ENCODE measurements around the gene RANBP1. TPM values are rescaled to one million over a fixed set of nuclear protein-coding genes. Genes with fewer than 3 reads are reported as not detected.

RANBP1 gene
- total and polyA plus RNA-seq, 2 of the 13 experiments (the other 11 are each of a cell fraction or from before 2014, with no cell fraction given) = 181 to 492 TPM

DNA sequence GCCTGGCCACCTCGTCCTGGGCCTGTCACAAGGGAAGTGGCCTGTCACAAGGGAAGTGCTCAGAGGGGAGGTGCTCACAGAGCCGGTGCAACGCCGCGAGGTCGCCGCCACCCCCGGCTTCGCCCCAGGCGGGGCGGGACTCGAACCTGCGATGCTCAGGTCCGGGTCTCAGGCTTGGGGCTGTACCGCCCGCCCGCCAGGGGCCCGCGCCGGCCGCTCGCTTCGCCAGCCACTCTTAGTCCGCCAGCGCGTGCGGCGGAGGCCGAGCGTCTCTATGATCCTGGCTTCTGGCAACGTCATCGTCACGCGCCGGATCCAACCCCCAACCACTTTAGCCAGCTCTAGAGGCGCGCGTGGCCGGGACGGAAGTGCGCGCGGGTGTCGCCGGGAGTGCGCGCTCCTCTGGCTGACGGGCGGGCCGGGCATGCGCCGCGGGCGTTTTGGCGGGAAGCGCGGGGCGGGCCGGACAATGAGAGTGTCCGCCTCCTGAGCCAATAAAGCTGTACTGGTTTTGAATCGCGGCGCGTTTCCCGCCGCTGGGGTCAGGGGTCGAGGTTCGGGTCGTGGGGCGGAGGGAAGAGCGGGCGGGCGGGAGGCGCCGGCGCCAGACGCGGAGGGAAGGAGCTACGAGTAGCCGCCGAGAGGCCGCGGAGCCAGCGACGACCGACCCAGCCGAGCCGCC lies 1.2 kb downstream of the RANBP1 start, which contains the start of gene TRMT2A (continued):
- TF ChIP-seq, protein P1, sequence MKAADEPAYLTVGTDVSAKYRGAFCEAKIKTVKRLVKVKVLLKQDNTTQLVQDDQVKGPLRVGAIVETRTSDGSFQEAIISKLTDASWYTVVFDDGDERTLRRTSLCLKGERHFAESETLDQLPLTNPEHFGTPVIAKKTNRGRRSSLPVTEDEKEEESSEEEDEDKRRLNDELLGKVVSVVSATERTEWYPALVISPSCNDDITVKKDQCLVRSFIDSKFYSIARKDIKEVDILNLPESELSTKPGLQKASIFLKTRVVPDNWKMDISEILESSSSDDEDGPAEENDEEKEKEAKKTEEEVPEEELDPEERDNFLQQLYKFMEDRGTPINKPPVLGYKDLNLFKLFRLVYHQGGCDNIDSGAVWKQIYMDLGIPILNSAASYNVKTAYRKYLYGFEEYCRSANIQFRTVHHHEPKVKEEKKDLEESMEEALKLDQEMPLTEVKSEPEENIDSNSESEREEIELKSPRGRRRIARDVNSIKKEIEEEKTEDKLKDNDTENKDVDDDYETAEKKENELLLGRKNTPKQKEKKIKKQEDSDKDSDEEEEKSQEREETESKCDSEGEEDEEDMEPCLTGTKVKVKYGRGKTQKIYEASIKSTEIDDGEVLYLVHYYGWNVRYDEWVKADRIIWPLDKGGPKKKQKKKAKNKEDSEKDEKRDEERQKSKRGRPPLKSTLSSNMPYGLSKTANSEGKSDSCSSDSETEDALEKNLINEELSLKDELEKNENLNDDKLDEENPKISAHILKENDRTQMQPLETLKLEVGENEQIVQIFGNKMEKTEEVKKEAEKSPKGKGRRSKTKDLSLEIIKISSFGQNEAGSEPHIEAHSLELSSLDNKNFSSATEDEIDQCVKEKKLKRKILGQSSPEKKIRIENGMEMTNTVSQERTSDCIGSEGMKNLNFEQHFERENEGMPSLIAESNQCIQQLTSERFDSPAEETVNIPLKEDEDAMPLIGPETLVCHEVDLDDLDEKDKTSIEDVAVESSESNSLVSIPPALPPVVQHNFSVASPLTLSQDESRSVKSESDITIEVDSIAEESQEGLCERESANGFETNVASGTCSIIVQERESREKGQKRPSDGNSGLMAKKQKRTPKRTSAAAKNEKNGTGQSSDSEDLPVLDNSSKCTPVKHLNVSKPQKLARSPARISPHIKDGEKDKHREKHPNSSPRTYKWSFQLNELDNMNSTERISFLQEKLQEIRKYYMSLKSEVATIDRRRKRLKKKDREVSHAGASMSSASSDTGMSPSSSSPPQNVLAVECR (CRISPR knock-in tag; IDR thresholded peaks at IDR 0.05; ENCODE audit: borderline replicate concordance) = peak; percentile 96; the same call in 1 of the 2 replicates
- TF ChIP-seq HOXA9 (CRISPR knock-in tag; IDR thresholded peaks at IDR 0.05; ENCODE audit: borderline replicate concordance) (peak; percentile 81; the same call in 1 of the 2 replicates), PTBP1 (IDR thresholded peaks at IDR 0.05; ENCODE audit: low read depth, low read length, poor library complexity, severe bottlenecking) (no peak), ZBTB20 (CRISPR knock-in tag; IDR thresholded peaks at IDR 0.05; ENCODE audit: borderline replicate concordance, low read depth) (peak; percentile 60; the same call in 1 of the 2 replicates), NFYC (CRISPR knock-in tag; IDR thresholded peaks at IDR 0.05) (peak; percentile 67; the same call in 1 of the 2 replicates), SRY (CRISPR knock-in tag; IDR thresholded peaks at IDR 0.05) (peak; percentile 72; the same call in 1 of the 2 replicates), ZIK1 (CRISPR knock-in tag; IDR thresholded peaks at IDR 0.05; ENCODE audit: borderline replicate concordance, low read depth) (peak; percentile 94), ZNF430 (CRISPR knock-in tag; IDR thresholded peaks at IDR 0.05) (peak; percentile 85), SNAI1 (CRISPR knock-in tag; IDR thresholded peaks at IDR 0.05; ENCODE audit: borderline replicate concordance) (no peak), NCOA2 (CRISPR knock-in tag; IDR thresholded peaks at IDR 0.05) (no peak), ZBTB8A (CRISPR knock-in tag; IDR thresholded peaks at IDR 0.05; ENCODE audit: borderline replicate concordance, low read depth) (no peak)
- TF ChIP-seq, protein P2, sequence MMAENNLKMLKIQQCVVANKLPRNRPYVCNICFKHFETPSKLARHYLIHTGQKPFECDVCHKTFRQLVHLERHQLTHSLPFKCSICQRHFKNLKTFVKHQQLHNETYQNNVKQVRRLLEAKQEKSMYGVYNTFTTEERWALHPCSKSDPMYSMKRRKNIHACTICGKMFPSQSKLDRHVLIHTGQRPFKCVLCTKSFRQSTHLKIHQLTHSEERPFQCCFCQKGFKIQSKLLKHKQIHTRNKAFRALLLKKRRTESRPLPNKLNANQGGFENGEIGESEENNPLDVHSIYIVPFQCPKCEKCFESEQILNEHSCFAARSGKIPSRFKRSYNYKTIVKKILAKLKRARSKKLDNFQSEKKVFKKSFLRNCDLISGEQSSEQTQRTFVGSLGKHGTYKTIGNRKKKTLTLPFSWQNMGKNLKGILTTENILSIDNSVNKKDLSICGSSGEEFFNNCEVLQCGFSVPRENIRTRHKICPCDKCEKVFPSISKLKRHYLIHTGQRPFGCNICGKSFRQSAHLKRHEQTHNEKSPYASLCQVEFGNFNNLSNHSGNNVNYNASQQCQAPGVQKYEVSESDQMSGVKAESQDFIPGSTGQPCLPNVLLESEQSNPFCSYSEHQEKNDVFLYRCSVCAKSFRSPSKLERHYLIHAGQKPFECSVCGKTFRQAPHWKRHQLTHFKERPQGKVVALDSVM (CRISPR knock-in tag; IDR thresholded peaks at IDR 0.05) = peak; percentile 62
- TF ChIP-seq, protein P3, sequence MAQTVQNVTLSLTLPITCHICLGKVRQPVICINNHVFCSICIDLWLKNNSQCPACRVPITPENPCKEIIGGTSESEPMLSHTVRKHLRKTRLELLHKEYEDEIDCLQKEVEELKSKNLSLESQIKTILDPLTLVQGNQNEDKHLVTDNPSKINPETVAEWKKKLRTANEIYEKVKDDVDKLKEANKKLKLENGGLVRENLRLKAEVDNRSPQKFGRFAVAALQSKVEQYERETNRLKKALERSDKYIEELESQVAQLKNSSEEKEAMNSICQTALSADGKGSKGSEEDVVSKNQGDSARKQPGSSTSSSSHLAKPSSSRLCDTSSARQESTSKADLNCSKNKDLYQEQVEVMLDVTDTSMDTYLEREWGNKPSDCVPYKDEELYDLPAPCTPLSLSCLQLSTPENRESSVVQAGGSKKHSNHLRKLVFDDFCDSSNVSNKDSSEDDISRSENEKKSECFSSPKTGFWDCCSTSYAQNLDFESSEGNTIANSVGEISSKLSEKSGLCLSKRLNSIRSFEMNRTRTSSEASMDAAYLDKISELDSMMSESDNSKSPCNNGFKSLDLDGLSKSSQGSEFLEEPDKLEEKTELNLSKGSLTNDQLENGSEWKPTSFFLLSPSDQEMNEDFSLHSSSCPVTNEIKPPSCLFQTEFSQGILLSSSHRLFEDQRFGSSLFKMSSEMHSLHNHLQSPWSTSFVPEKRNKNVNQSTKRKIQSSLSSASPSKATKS (CRISPR knock-in tag; IDR thresholded peaks at IDR 0.05) = no peak
- TF ChIP-seq, protein P4, sequence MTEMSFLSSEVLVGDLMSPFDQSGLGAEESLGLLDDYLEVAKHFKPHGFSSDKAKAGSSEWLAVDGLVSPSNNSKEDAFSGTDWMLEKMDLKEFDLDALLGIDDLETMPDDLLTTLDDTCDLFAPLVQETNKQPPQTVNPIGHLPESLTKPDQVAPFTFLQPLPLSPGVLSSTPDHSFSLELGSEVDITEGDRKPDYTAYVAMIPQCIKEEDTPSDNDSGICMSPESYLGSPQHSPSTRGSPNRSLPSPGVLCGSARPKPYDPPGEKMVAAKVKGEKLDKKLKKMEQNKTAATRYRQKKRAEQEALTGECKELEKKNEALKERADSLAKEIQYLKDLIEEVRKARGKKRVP (CRISPR knock-in tag; IDR thresholded peaks at IDR 0.05) = peak in 1 of 2 experiments; percentile 80; a peak in 2 of 4 replicates
- TF ChIP-seq, protein P5, sequence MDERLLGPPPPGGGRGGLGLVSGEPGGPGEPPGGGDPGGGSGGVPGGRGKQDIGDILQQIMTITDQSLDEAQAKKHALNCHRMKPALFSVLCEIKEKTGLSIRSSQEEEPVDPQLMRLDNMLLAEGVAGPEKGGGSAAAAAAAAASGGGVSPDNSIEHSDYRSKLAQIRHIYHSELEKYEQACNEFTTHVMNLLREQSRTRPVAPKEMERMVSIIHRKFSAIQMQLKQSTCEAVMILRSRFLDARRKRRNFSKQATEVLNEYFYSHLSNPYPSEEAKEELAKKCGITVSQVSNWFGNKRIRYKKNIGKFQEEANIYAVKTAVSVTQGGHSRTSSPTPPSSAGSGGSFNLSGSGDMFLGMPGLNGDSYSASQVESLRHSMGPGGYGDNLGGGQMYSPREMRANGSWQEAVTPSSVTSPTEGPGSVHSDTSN (CRISPR knock-in tag; IDR thresholded peaks at IDR 0.05) = no peak
- TF ChIP-seq, protein P6, sequence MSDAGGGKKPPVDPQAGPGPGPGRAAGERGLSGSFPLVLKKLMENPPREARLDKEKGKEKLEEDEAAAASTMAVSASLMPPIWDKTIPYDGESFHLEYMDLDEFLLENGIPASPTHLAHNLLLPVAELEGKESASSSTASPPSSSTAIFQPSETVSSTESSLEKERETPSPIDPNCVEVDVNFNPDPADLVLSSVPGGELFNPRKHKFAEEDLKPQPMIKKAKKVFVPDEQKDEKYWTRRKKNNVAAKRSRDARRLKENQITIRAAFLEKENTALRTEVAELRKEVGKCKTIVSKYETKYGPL (CRISPR knock-in tag; IDR thresholded peaks at IDR 0.05) = no peak
